SK-N-MC (cell line): ENCODE data around the gene ZNF391.

ENCODE experiments used
- DNase-seq: peaks from one replicate; pipeline ENCODE4 v3.0.0-alpha.2; 2011; ENCODE audit warnings: low read depth, low spot score
- H3K27ac ChIP-seq: fragments of 200-600 bp; sonication (generic); 2 replicates; pipeline ENCODE4 v1.5.1; 2016; ENCODE audit warnings: mixed run types
- H3K36me3 ChIP-seq: fragments of 200-600 bp; sonication (generic); 2 replicates; pipeline ENCODE4 v1.6.1; 2017; ENCODE audit warnings: antibody characterized with exemption, low read length, mixed read lengths; ENCODE audit not compliant: insufficient read depth
- H3K4me3 ChIP-seq: fragments of 200-600 bp; sonication (generic); 2 replicates; pipeline ENCODE4 v1.5.1; 2016
- H3K9ac ChIP-seq: fragments of 200-600 bp; sonication (generic); 2 replicates; pipeline ENCODE4 v1.8.0; 2017; ENCODE audit warnings: mixed run types, mixed read lengths; ENCODE audit not compliant: insufficient read length
- H3K9me3 ChIP-seq: fragments of 200-600 bp; sonication (generic); 2 replicates; pipeline ENCODE4 v1.6.1; 2017; ENCODE audit warnings: low read depth, mild to moderate bottlenecking, antibody characterized with exemption, low read length, moderate library complexity, mixed read lengths
- EZH2 ChIP-seq: fragments of 200-600 bp; sonication (generic); IDR thresholded peaks from one replicate; pipeline ENCODE4 v1.6.1; 2017; ENCODE audit warnings: antibody characterized with exemption
- FOXP2 ChIP-seq: optimal IDR thresholded peaks from 2 replicates; pipeline ENCODE3; 2011; ENCODE audit warnings: mild to moderate bottlenecking, moderate library complexity; ENCODE audit not compliant: insufficient read depth; ENCODE audit errors: extremely low read length, control extremely low read depth
- POLR2AphosphoS5 ChIP-seq: IDR thresholded peaks from 2 replicates; pipeline ENCODE4 v1.6.1; 2012; ENCODE audit warnings: mild to moderate bottlenecking, low read depth, low read length, borderline replicate concordance

The ZNF391 gene

DNA sequence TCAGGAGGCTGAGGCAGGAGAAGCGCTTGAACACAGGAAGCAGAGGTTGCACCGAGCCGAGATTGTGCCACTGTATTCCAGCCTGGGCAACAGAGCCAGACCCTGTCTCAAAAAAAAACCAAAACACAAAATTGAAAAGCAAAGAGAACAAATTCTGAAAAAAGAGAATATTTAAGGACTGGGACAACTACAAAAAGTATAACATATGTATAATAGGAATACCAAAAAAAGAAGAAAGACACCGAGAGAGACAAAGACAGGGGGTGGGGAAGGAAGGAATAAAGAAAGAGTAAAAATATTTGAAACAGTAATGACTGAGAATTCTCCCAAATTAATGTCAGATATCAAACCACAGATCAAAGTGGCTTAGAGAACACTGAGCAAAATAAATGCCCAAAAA, 5.5 kb upstream of the ZNF391 start:
- Histone ChIP-seq H3K9ac (no peak overlapping the region), H3K4me3 (no peak overlapping the region), H3K9me3 (no peaks in the 10 kb centered on the region), H3K27ac (no peak overlapping the region), H3K36me3 (no peaks in the 10 kb centered on the region)
- TF ChIP-seq POLR2AphosphoS5 (no peak), EZH2 (no peak), FOXP2 (no peak)
- DNase-seq, result no peak

DNA sequence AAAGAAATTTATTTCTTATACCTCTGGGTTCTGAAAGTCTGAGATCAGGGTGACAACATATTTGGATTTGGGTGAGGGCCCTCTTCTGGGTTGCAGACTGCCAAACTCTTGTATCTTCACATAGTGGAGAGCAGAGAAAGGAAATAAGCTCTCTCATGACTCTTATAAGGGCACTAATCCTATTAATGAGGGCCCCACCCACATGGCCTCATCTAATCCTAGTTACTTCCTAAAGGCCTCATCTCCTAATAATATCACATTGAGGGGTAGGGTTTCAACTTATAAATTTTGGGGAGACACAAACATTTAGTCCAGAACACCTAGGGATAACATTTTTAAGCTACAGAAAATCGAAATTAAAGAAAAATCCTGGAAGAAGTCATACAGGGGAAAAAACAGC, 5.1 kb upstream of the ZNF391 start:
- DNase-seq, result no peak

DNA sequence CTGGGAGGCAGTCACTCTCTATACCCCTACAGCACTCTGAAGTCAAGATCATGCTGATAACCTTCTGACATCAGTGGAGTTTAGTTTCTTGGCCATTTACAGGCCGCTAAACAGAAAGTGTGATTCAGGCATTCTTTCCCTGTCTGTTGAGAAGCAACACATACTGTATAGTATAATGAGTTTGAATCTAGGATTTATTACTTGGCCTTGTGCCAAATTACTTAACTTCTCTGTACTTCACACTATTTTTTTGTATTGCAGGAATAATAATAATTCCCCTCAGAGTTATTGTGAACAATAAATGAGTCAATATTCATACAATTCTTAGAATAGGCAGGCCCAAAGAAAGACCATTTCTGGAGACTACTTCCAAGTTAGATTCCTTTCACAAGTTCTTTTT, 4.1 kb downstream of the ZNF391 start:
- no peaks in the 10 kb centered on the region; the same call in 1 of the 2 replicates for H3K36me3 ChIP-seq
- no peak for DNase-seq
- H3K9me3 ChIP-seq, result peaks cover 3% of the 10 kb centered on the region; the same call in 1 of the 2 replicates
- TF ChIP-seq POLR2AphosphoS5 (no peak), EZH2 (no peak)
- H3K27ac ChIP-seq, result no peak overlapping the region
- H3K4me3 ChIP-seq, result no peak overlapping the region
- no peak overlapping the region for H3K9ac ChIP-seq

More for the DNA sequence above, 5.1 kb upstream of the ZNF391 start:
- Histone ChIP-seq H3K27ac (no peak overlapping the region), H3K9me3 (no peaks in the 10 kb centered on the region), H3K36me3 (no peaks in the 10 kb centered on the region), H3K4me3 (no peak overlapping the region), H3K9ac (no peak overlapping the region)
- TF ChIP-seq EZH2, result no peak
- no peak for TF ChIP-seq FOXP2
- no peak for TF ChIP-seq POLR2AphosphoS5

DNA sequence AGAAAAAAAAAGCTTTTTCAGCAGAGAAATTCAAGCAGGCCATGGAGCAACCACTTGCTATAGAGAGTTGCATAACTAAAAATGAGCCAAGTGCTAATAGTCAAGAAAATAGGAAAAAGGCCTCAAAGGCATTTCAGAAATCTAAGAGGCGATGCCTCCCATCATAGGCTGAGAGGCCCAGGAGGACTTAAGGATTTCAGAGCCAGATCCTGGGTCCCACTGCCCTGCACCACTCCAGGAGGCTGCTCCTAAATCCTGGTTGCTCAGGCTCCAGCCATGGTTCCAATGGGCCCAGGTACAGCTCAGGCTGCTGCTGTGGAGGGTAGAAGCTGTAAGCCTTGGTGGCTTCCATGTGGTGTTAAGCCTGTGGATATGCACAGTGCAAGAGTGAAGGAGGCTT, 5.5 kb downstream of the ZNF391 start:
- Histone ChIP-seq H3K36me3 (no peaks in the 10 kb centered on the region; the same call in 1 of the 2 replicates), H3K27ac (no peak overlapping the region), H3K9ac (no peak overlapping the region), H3K4me3 (no peak overlapping the region), H3K9me3 (peaks cover 3% of the 10 kb centered on the region; the same call in 1 of the 2 replicates)
- no peak for TF ChIP-seq FOXP2
- TF ChIP-seq POLR2AphosphoS5, result no peak
- TF ChIP-seq EZH2, result no peak
- DNase-seq, result no peak

DNA sequence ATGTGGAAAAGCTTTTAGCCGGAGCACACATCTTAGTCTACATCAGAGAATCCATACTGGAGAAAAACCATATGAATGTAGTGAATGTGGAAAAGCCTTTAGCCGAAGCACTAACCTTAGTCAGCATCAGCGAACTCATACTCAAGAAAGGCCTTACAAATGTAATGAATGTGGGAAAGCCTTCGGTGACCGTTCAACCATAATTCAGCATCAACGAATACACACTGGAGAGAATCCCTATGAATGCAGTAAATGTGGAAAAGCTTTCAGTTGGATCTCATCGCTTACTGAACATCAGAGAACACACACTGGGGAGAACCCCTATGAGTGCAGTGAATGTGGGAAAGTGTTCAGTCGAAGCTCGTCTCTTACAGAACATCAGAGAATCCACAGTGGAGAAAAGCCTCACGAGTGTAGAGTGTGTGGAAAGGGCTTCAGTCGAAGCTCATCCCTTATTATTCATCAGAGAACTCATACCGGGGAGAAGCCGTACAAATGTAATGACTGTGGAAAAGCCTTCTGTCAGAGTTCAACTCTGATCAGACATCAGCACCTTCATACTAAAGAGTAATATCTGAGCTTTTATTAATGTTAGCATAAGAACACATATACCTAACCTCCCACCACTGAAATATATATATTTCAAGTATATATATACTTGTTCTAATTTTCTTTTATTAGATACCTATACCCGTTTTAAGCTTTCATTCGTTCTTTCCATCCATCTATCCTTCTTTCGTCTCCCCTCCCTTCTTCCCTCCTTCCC, 12.5 kb downstream of the ZNF391 start:
- no peak for DNase-seq
- H3K4me3 ChIP-seq, result no peak overlapping the region
- TF ChIP-seq POLR2AphosphoS5 (no peak), EZH2 (no peak), FOXP2 (no peak)
- H3K36me3 ChIP-seq, result peaks cover 15% of the 10 kb centered on the region; the same call in 1 of the 2 replicates
- peaks cover 7% of the 10 kb centered on the region for H3K9me3 ChIP-seq
- no peak overlapping the region for H3K9ac ChIP-seq
- H3K27ac ChIP-seq, result no peak overlapping the region

DNA sequence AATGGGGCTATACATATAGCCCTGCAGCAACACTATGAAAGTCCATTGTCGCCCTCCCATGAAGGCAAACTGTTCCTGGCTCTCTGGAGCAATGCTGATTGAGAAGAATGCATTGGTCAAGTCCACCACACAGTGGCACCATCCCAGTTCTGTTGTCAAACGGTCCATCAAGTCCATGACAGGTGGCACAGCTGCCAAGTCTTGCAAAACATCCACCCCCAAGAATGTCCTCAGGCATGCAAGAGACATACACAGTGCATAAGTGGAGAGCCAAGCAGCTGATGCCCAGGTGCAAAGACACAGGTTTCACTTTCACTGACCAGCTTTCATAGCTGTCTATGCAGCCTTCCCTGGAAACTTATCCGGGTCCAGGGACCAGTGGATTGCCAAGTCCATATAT, 17.5 kb downstream of the ZNF391 start:
- Histone ChIP-seq H3K4me3 (no peak overlapping the region), H3K27ac (no peak overlapping the region), H3K36me3 (peaks cover under 1% of the 10 kb centered on the region; the same call in 1 of the 2 replicates), H3K9me3 (peaks cover 4% of the 10 kb centered on the region), H3K9ac (no peak overlapping the region)
- TF ChIP-seq FOXP2 (no peak), POLR2AphosphoS5 (no peak), EZH2 (no peak)
- DNase-seq, result no peak

DNA sequence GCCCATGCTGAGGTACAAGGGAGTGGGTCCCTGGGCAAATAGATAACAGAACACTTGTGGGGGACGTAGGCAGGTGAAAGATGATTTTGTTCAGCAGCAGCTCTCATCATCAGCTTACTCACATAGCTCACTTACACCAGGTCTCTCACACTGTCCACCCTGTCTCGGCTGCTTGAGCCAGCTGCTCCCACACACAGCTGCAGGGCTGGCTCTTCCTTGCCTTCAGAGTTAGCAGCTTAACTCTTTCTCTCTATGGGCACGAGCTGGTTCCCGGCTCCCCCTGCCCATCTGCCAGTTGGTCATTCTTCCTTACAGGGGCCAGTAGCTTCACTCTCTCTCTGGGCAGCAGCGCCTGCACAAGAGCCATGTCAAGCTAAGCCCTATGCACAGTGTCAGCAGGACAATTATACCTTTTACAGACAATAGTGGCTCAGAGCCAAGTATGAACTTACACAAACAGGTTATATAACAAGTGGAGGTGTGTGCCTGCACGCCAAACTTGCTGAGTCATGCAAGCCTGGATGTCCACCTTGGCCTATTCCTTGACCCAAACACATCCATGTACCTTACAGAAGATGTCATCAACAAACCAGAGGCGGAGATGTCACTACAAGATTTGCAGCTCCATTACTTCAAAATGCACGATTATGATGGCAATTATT, 18.7 kb downstream of the ZNF391 start:
- Histone ChIP-seq H3K9ac (no peak overlapping the region), H3K9me3 (peaks cover 4% of the 10 kb centered on the region; the same call in 1 of the 2 replicates), H3K36me3 (no peaks in the 10 kb centered on the region), H3K27ac (no peak overlapping the region), H3K4me3 (no peak overlapping the region)
- DNase-seq, result no peak
- no peak for TF ChIP-seq FOXP2
- TF ChIP-seq POLR2AphosphoS5, result no peak
- no peak for TF ChIP-seq EZH2

DNA sequence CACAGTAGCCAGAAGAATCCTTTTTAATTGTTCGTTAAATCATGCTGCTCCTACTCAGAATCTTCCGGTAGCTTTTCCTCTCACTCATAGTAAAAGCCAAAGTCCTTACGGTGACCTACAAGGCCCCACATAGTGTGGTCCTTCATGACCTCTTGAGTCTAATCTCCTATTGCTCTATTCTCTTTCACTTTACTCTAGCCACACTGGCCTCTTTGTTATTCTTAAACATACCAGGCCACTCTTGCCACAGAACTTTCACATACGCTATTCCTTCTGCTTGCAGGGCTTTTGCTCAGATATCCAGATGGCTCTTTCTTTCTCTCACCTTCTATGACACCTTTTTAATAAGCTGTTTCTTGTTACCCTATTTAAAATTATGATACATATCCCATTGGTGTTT, 25.7 kb downstream of the ZNF391 start:
- H3K27ac ChIP-seq, result no peak overlapping the region
- no peak for DNase-seq

More for the DNA sequence above, 25.7 kb downstream of the ZNF391 start:
- TF ChIP-seq POLR2AphosphoS5 (no peak), EZH2 (no peak), FOXP2 (no peak)
- H3K9ac ChIP-seq, result no peak overlapping the region
- H3K9me3 ChIP-seq, result no peaks in the 10 kb centered on the region
- H3K4me3 ChIP-seq, result no peak overlapping the region
- no peaks in the 10 kb centered on the region for H3K36me3 ChIP-seq
